Measurements from ENCODE around the gene NR2F1-AS1. TPM values are rescaled to one million over a fixed set of nuclear protein-coding genes. Genes with fewer than 3 reads are reported as not detected.

NR2F1-AS1 gene
- polyA plus RNA-seq, 3 donors = not detected

GRCh38 chr5:93585767-93586385, 4.9 kb upstream of the NR2F1-AS1 start:
- no peak for TF ChIP-seq CTCF (IDR thresholded peaks at IDR 0.05)
- H3K4me2 ChIP-seq (replicated peaks; ENCODE audit: extremely low read depth, low read length, poor library complexity, severe bottlenecking) = no peak overlapping the region
- H3K4me1 Mint-ChIP-seq = peaks cover 27% of the 10 kb centered on the region
- H3K4me3 ChIP-seq (replicated peaks in 1 of 3; ENCODE audit: low read depth in 2 of 3, low read length in 3 of 3) = no peak overlapping the region
- H3K27ac Mint-ChIP-seq = peak overlapping the region in 1 of 7 donors; percentile 79
- H4K20me1 ChIP-seq (ENCODE audit: insufficient read depth, low read length) = no peaks in the 10 kb centered on the region
- peak overlapping the region in 1 of 2 donors; percentile 86 for H3K4me3 Mint-ChIP-seq
- peaks cover 71 to 86% of the 10 kb centered on the region in 2 donors for H3K27me3 ChIP-seq (ENCODE audit: control insufficient read depth in 2 of 2, insufficient read depth in 2 of 2, low read length in 2 of 2)
- intact Hi-C loops (cut with micrococcal nuclease) = loop anchor here (5.0 to 10.0 kb wide), 2 partner anchors 216 to 329 kb away; no protein-coding TSS in a partner anchor
- no peak for DNase-seq
- H3K36me3 Mint-ChIP-seq = peaks cover 2 to 5% of the 10 kb centered on the region in 2 donors
- H3K9me3 ChIP-seq (replicated peaks in 1 of 2; ENCODE audit: control insufficient read depth in 1 of 2, insufficient read depth in 1 of 2, low read length in 2 of 2) = peaks cover 0 to 45% of the 10 kb centered on the region in 2 donors
- no peak overlapping the region for H3K27ac ChIP-seq (ENCODE audit: low read depth in 1 of 2, low read length in 2 of 2)
- H3K9ac ChIP-seq (ENCODE audit: insufficient read depth, low read length, poor library complexity, severe bottlenecking) = no peak overlapping the region
- no peaks in the 10 kb centered on the region for H3K36me3 ChIP-seq (replicated peaks in 1 of 2; ENCODE audit: control insufficient read depth in 1 of 2, insufficient read depth in 2 of 2, low read length in 2 of 2)
- H3K79me2 ChIP-seq (ENCODE audit: insufficient read depth, low read length) = no peaks in the 10 kb centered on the region
- peaks cover 2 to 30% (median 15%) of the 10 kb centered on the region in 7 donors for H3K9me3 Mint-ChIP-seq
- peaks cover 32 to 58% (median 56%) of the 10 kb centered on the region in 3 donors for H3K27me3 Mint-ChIP-seq (ENCODE audit: low read depth in 3 of 3)
- H3K4me1 ChIP-seq (ENCODE audit: control insufficient read depth in 1 of 2, insufficient read depth in 2 of 2, low read length in 2 of 2) = peaks cover 15 to 29% of the 10 kb centered on the region in 2 donors
- no CpG with 5 or more reads among the region's 13 CpGs for WGBS (ENCODE audit: insufficient coverage)
- H2AFZ ChIP-seq (ENCODE audit: insufficient read depth, low read depth, low read length, poor library complexity, severe bottlenecking) = no peak overlapping the region

GRCh38 chr5:93585041-93585766, 4.2 kb upstream of the NR2F1-AS1 start:
- Histone ChIP-seq H3K4me2 (replicated peaks; ENCODE audit: extremely low read depth, low read length, poor library complexity, severe bottlenecking) (peak overlapping the region; percentile 67), H3K9me3 (replicated peaks in 1 of 2; ENCODE audit: control insufficient read depth in 1 of 2, insufficient read depth in 1 of 2, low read length in 2 of 2) (peaks cover 0 to 50% of the 10 kb centered on the region in 2 donors), H3K36me3 (replicated peaks in 1 of 2; ENCODE audit: control insufficient read depth in 1 of 2, insufficient read depth in 2 of 2, low read length in 2 of 2) (no peaks in the 10 kb centered on the region), H2AFZ (ENCODE audit: insufficient read depth, low read depth, low read length, poor library complexity, severe bottlenecking) (no peak overlapping the region), H3K27me3 (ENCODE audit: control insufficient read depth in 2 of 2, insufficient read depth in 2 of 2, low read length in 2 of 2) (peaks cover 71 to 86% of the 10 kb centered on the region in 2 donors), H3K9ac (ENCODE audit: insufficient read depth, low read length, poor library complexity, severe bottlenecking) (no peak overlapping the region), H4K20me1 (ENCODE audit: insufficient read depth, low read length) (no peaks in the 10 kb centered on the region), H3K4me1 (ENCODE audit: control insufficient read depth in 1 of 2, insufficient read depth in 2 of 2, low read length in 2 of 2) (peaks cover 22 to 36% of the 10 kb centered on the region in 2 donors), H3K79me2 (ENCODE audit: insufficient read depth, low read length) (no peaks in the 10 kb centered on the region), H3K27ac (ENCODE audit: low read depth in 1 of 2, low read length in 2 of 2) (no peak overlapping the region), H3K4me3 (replicated peaks in 1 of 3; ENCODE audit: low read depth in 2 of 3, low read length in 3 of 3) (peak overlapping the region in 1 of 3 experiments; percentile 40)
- Mint-ChIP-seq H3K4me3 (peak overlapping the region; percentile 53 to 86), H3K9me3 (peaks cover 2 to 35% (median 18%) of the 10 kb centered on the region in 7 donors), H3K27ac (no peak overlapping the region), H3K27me3 (ENCODE audit: low read depth in 3 of 3) (peaks cover 32 to 57% (median 51%) of the 10 kb centered on the region in 3 donors), H3K4me1 (peaks cover 33% of the 10 kb centered on the region), H3K36me3 (peaks cover 2 to 10% of the 10 kb centered on the region in 2 donors)
- no peak for TF ChIP-seq CTCF (IDR thresholded peaks at IDR 0.05)
- intact Hi-C loops (cut with micrococcal nuclease) = loop anchor here (5.0 to 10.0 kb wide), 2 partner anchors 217 to 330 kb away; no protein-coding TSS in a partner anchor
- 1% methylated on average over 43 of the region's 70 CpGs for WGBS (ENCODE audit: insufficient coverage)
- DNase-seq = peak in 1 of 3 donors; percentile 10
